HG02623 (cell line): ENCODE measurements around the gene RSAD1.

Experiments used
- ATAC-seq: cut with Tn5 transposase; IDR thresholded peaks from one replicate; pipeline ENCODE4 v1.9.1; 2021; ENCODE audit warnings: moderate library complexity; ENCODE audit not compliant: unreplicated experiment

Gene RSAD1

GRCh38 chr17:50478391-50479381 is at the start of gene RSAD1:
TSS of gene RSAD1 (plus strand) at chr17:50478860. CDS start at chr17:50478885, 25 bp downstream.
- peak; percentile 85 for ATAC-seq

DNA sequence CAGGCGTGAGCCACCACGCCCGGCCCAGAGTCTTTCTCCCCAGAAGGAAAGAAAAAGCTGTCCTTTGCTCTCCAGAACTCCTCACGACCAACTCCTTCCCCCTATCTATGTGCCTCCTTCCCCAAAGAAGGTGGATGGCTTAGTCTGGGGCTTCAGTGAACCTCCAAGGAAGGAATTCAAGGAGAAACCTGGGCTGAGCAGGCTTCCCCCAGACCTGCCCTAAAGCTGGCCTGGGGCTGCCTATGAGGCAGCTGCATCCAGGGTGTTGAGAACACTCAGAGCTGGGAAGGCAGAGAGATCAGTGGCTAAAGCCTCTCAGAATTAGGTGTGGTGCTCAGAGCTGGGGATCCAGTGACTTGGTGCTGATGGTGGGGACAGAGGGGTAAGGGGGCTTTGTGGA is 48.9 kb upstream of the RSAD1 start:
- ATAC-seq = no peak

- no peak for ATAC-seq
Observed at GRCh38 chr17:50430821-50431618, 47.6 kb upstream of the RSAD1 start.

GRCh38 chr17:50432125-50432762 is 46.4 kb upstream of the RSAD1 start:
- ATAC-seq = no peak

- ATAC-seq = no peak
Observed at GRCh38 chr17:50437409-50437808, 41.3 kb upstream of the RSAD1 start.

DNA sequence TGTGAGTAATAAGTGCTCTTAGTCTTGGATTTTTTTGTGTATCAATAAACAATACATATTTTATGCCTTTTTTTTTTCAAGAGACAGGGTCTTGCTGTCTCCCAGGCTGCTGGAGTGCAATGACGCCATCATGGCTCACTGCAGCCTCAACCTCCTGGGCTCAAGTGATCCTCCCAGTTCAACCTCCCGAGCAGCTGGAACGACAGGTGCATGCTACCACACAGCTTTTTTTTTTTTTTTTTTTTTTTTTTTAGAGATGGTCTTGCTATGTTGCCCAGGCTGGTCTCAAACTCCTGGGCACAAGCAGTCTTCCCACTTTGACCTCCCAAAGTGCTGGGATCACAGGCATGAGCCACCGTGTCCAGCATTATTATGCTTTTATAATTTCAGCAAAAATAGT is 39.7 kb upstream of the RSAD1 start:
- no peak for ATAC-seq

- no peak for ATAC-seq
Observed at GRCh38 chr17:50440172-50440837, 38.4 kb upstream of the RSAD1 start.

GRCh38 chr17:50440838-50441829 is 37.5 kb upstream of the RSAD1 start:
- ATAC-seq = no peak

DNA sequence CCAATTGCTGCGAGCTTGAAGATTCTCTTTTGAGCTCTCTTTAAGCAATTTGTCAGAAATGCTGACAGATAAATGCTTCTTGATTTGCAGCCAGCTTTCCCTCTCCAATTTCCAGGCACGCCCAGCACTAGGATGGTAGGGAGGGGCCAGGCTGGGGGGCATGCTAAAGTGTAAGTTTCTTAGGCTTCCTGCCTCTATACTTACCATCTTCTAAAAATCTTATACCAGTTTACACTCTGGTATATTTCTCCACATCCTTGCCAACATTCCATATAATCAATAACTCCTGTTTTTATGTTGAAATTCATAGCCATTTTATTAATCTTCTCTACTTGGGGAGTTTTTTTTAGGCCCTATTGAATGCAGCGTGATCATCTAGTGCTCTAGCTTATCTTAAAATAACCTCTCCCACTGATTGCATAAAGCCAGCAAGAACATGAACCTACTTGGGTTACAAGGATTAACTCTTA is 35.1 kb upstream of the RSAD1 start:
- no peak for ATAC-seq

DNA sequence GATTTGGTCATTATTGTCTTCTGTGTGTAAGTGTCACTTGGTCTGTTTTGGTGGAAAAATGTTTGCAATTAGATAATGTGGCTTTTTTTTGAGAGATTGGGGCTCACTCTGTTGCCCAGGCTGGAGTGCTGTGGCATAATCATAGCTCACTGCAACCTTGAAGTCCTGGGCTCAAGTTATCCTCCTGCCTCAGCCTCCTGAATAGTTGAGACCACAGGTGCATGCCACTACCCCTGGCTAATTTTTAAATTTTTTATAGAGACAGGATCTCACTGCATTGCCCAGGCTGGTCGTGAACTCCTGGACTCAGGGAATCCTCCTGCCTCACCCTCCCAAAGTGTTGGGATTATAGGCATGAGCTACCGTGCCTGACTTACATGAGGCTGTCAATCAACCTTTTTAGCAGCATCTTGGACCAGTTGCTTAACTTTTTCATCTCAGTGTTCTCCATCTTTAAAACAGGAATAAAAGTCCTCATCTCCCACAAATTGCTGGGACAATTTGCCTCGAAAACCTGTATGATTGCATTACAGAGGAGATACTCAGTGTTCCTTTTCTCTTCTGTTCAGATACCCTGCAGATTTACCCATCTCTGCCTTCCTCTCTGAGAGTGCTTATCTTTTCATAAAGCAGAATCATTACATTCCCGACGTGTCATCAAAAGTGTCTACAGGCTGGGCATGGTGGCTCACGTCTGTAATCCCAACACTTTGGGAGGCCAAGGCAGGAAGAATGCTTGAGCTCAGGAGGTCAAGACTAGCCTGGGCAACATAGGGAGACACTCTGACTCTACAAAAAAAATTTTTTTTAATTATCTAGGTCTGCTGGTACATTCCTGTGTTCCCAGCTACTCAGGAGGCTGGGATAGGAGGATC is 33.6 kb upstream of the RSAD1 start:
- ATAC-seq = no peak

DNA sequence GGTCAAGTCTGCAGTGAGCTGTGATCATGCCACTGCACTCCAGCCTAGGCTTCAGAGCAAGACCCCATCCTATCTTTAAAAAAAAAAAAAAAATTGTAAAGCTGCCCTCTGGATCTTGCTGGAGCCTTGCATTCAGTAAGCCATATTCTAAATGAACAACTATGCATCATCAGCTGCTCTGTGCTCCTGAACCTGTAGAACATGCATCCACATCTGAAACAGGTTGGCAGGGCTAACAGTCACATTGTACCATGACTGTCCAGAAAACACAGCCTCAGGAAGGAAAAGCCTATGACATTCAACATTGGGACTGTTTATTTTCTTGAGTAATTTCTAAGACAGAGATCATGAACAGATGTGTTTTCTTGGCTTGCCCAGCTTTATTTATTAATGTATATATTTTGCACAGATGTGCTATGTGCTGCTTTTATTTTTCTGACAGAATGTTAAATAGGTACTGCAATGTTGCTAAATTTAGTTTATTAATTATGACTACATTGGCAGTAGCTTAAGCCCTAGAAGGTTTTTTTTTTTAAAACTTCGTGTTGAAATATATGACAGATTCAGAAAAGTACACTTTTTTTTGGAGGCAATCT is 32.8 kb upstream of the RSAD1 start:
- ATAC-seq = no peak

DNA sequence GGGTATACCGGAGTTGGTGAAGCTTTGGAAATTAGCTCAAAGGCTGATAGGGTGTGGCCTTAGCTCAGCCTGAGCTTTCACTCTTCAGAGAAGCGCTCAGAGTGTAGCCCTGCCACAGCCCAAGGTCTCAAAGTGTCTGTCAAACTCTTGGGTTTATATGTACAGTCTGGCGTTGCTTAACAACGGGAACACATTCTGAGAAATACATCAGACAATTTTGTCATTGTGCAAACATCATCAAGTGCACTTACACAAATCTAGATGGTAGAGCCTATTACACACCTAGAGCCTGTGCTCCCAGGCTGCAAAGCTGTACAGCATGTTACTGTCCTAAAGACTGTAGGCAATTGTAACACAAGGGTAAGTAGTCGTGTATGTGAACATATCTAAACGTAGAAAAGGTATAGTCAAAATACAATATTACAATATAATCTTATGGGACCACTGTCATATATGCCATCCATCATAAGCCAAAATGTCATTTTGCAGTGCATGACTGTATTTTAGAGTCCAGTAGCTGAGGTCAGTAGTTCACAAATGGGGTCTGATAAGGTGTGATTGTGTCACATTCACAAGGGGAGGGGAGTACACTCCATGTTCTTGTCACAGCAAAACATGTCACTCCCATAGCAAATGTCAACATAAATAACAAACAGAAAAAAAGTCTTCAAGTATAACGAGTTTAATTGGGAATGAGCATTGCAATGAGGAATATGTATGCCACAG is 30.6 kb upstream of the RSAD1 start:
- ATAC-seq = no peak

- no peak for ATAC-seq
Observed at GRCh38 chr17:50448643-50449042, 30.0 kb upstream of the RSAD1 start.

GRCh38 chr17:50451943-50452629 is 26.6 kb upstream of the RSAD1 start:
- ATAC-seq = no peak

DNA sequence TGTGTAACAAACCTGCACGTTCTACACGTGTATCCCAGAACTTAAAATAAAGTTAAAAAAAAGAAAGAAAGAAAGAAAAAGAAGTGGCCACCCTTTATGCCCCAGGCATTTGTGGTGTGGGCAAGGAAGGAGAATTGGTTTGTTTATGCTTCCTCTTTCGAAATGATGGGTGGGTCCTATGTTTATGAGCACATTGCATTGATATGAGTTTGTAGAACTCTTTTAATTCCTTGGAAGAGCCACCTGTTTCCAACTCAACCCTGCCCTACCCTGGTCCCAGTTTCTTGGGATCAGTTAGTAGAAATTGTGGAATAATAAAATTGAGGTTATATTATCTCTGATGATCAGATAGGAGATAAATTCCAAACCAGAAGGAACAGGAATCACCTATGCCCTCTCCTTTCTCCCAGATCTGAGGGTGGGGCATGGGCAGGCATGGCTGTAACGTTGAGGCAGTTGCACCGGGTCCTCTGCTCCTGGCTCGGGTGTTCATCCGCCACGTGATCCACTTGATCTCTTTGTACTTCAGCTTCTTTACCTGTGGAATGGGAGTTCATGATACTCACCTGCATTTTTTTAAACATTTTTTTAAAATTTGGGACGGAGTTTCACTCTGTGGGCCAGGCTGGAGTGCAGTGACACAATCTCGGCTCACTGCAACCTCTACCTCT is 25.9 kb upstream of the RSAD1 start:
- no peak for ATAC-seq

- no peak for ATAC-seq
Observed at GRCh38 chr17:50453901-50454300, 24.8 kb upstream of the RSAD1 start.
